Common myeloid progenitor, CD34-positive (primary cell): ENCODE measurements around the gene ACOT13. TPM values are rescaled to one million over a fixed set of nuclear protein-coding genes. Genes with fewer than 3 reads are reported as not detected.
A peak's percentile ranks its signal among the peaks of the same experiment; 100 is the strongest.

ENCODE experiments used
- CTCF ChIA-PET: fragments of 350-600 bp; sonication (Branson Sonifier 250); formaldehyde crosslinking; loops from one replicate; lab custom pipeline; 2021; ENCODE audit warnings: antibody characterized with exemption; lab: Charles Lee
- POLR2A ChIA-PET: fragments of 350-600 bp; sonication (Branson Sonifier 250); formaldehyde crosslinking; loops from one replicate; lab custom pipeline; 2021; ENCODE audit warnings: antibody characterized with exemption; lab: Charles Lee
- DNase-seq, 3 donors: peaks; one replicate each; pipeline versions ENCODE4 v3.0.0 to v3.0.0-alpha.2; 2013
- H3K27ac ChIP-seq, 2 experiments: 1 replicate in 1 of 2; 2 replicates in 1 of 2; pipeline ENCODE4 v1.7.0; 2013; ENCODE audit warnings: inconsistent platforms in 2 of 2, low read length in 2 of 2, mild to moderate bottlenecking in 2 of 2, low read depth in 1 of 2, moderate library complexity in 1 of 2; ENCODE audit not compliant: severe bottlenecking in 2 of 2, insufficient read depth in 1 of 2, poor library complexity in 1 of 2
- H3K27me3 ChIP-seq, 5 experiments: replicated peaks in 2 of 5; 1 replicate in 3 of 5; 2 replicates in 2 of 5; pipeline versions ENCODE4 v1.6.1 to v1.7.0; 2013; ENCODE audit warnings: low read length in 4 of 5, mild to moderate bottlenecking in 2 of 5, moderate library complexity in 2 of 5, inconsistent platforms in 1 of 5; ENCODE audit not compliant: insufficient read depth in 5 of 5, control insufficient read depth in 4 of 5
- H3K36me3 ChIP-seq, 4 experiments: 1 replicate in 2 of 4; 2 replicates in 2 of 4; pipeline versions ENCODE4 v1.6.1 to v1.7.0; 2013; ENCODE audit warnings: low read length in 3 of 4, control low read depth in 1 of 4, mild to moderate bottlenecking in 1 of 4; ENCODE audit not compliant: control insufficient read depth in 4 of 4, insufficient read depth in 4 of 4
- H3K4me1 ChIP-seq, 4 experiments: 1 replicate in 3 of 4; 2 replicates in 1 of 4; pipeline versions ENCODE4 v1.6.1 to v1.7.1; 2013; ENCODE audit warnings: low read length in 3 of 4, mild to moderate bottlenecking in 3 of 4, control low read depth in 1 of 4, inconsistent platforms in 1 of 4, moderate library complexity in 1 of 4; ENCODE audit not compliant: control insufficient read depth in 4 of 4, insufficient read depth in 4 of 4; ENCODE audit errors: control extremely low read depth in 1 of 4
- H3K4me3 ChIP-seq, 7 experiments: 1 replicate in 4 of 7; 2 replicates in 3 of 7; pipeline versions ENCODE4 v1.5.1 to v1.7.0; 2013; ENCODE audit warnings: mild to moderate bottlenecking in 7 of 7, low read length in 6 of 7, moderate library complexity in 6 of 7, inconsistent platforms in 2 of 7, low read depth in 2 of 7, control low read depth in 1 of 7; ENCODE audit not compliant: insufficient read depth in 4 of 7, control insufficient read depth in 1 of 7; ENCODE audit errors: extremely low read depth in 1 of 7
- H3K9me3 ChIP-seq, 5 experiments: 1 replicate in 4 of 5; 2 replicates in 1 of 5; pipeline versions ENCODE4 v1.6.1 to v1.7.1; 2013; ENCODE audit warnings: low read length in 4 of 5, mild to moderate bottlenecking in 2 of 5, inconsistent platforms in 1 of 5, low read depth in 1 of 5, moderate library complexity in 1 of 5; ENCODE audit not compliant: control insufficient read depth in 4 of 5, insufficient read depth in 2 of 5; ENCODE audit errors: control extremely low read depth in 1 of 5
- WGBS: methylation state at CpG from one replicate; pipeline ENCODE4 v1.1.5; 2013; ENCODE audit not compliant: insufficient coverage; 5-methylcytosine and 5-hydroxymethylcytosine counted together
- polyA plus RNA-seq: library from polyadenylated mRNA; unstranded; fragments of 120-200 nt; gene quantifications from one replicate; pipeline ENCODE4 v1.2.1, GENCODE V29; 2013

The ACOT13 gene
- polyA plus RNA-seq, result 21.2 TPM

DNA sequence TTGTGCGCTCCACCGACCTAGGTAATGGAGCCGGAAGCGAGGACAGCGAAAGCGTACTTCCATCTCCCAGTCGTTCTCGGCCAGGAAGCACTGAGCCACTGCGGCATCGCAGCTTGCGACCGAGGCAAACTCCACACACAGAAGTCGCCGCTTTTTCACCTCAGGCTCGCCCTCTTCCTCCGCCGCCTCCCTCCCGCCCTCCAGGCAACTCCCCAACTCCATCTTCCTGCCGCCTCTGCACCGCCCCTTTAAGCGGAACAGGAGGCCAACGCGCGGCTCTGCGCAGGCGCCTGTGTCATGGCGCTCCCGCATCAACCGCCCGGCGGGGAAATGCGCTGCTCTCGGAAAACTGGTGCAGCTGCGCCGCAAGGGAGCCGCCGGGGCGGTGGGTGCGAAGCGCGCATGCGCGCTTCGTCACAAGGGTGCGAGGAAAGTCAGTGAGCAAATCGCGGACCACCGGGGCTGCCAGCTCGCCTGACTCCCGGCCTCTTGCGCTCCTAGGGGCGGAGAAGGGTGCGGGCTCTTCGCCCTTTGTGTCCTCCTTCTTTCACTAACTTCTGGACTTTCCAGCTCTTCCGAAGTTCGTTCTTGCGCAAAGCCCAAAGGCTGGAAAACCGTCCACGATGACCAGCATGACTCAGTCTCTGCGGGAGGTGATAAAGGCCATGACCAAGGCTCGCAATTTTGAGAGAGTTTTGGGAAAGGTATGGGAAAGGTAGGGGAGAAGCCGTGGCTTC lies at the start of gene ACOT13, which contains the start of gene TDP2:
ACOT13 (plus strand) TSS at position 437 of the 737 bp plus-strand sequence; CDS start at position 624, 187 bp downstream.
TDP2 (minus strand) TSS at position 259 of the 737 bp plus-strand sequence; CDS start at position 222, 37 bp downstream.
- H3K4me1 ChIP-seq, result peaks cover 11 to 25% (median 18%) of the 10 kb centered on the region in 4 experiments
- POLR2A ChIA-PET, result interaction anchor here (0.7 to 1.3 kb wide), 5 partner anchors 12 to 83 kb away, joined by 3 to 5 read pairs (median 3); partner anchors contain the start of genes C6orf62 and KIAA0319
- no peaks in the 10 kb centered on the region for H3K27me3 ChIP-seq
- H3K4me3 ChIP-seq, result peak within 1 kb of the TSS; percentile 96 to 100 (median 99)
- peak within 1 kb of the TSS; percentile 93 to 96 for H3K27ac ChIP-seq
- CTCF ChIA-PET, result interaction anchor here (0.7 to 3.5 kb wide), 14 partner anchors 12 to 120 kb away, joined by 3 to 29 read pairs (median 4); partner anchors contain the start of gene KIAA0319
- 0% methylated on average over 55 of the region's 62 CpGs for WGBS
- DNase-seq, result peak; percentile 98 to 100 (median 99)
- peaks cover 8 to 23% (median 12%) of the 10 kb centered on the region in 4 experiments for H3K36me3 ChIP-seq
- peaks cover 0 to 10% (median 3%) of the 10 kb centered on the region in 5 experiments for H3K9me3 ChIP-seq

DNA sequence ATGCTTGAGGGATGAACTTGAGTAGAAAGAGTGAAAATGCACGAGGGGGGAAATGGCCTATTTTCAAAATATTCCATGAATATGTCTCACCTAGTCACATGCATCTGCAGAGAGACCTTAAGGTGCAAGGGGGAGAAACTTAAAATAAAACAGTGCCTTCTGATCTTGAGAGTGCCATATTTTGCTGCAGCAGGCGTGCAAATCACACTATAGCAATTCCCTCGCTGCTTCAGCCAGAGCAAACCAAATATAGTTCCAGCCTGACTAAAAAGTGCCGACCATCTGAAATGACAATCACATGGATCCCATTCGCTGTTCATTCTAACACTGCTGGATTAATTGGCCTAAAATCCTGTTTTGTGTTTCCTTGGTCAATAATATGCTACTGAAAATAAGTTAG lies 47.2 kb upstream of the ACOT13 start:
- 100% methylated on average over 2 of the region's 5 CpGs for WGBS
- H3K4me3 ChIP-seq, result no peak overlapping the region
- no peaks in the 10 kb centered on the region for H3K9me3 ChIP-seq
- no peak overlapping the region for H3K27ac ChIP-seq
- no peak for DNase-seq
- ChIA-PET POLR2A (no interaction called here), CTCF (no interaction called here)
- no peaks in the 10 kb centered on the region for H3K4me1 ChIP-seq
- no peaks in the 10 kb centered on the region for H3K36me3 ChIP-seq
- peaks cover 0 to 1% (median 0%) of the 10 kb centered on the region in 5 experiments for H3K27me3 ChIP-seq

DNA sequence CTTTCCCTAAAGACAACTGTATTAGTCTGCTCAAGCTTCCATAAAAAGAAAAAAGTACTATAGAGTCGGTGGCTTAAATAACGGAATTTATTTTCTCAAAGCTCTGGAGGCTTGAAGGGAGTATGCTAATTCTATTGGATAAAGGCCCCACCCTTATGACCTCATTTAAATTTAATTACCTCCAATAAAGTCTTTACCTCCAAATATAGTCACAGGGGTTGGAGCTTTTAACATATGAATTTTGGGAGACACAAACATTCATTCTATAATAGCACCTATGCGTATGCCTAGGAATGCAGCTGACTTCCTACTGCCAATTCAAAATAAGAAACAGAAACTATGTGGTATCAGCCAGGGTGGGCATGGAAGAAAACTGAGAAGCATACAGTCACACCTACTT lies 46.2 kb upstream of the ACOT13 start:
- no peaks in the 10 kb centered on the region for H3K4me1 ChIP-seq
- H3K4me3 ChIP-seq, result no peak overlapping the region
- H3K36me3 ChIP-seq, result no peaks in the 10 kb centered on the region
- no peaks in the 10 kb centered on the region for H3K9me3 ChIP-seq
- H3K27me3 ChIP-seq, result no peaks in the 10 kb centered on the region
- H3K27ac ChIP-seq, result no peak overlapping the region
- DNase-seq, result no peak
- POLR2A ChIA-PET, result no interaction called here
- WGBS, result 100% methylated on average over 1 of the region's 3 CpGs
- CTCF ChIA-PET, result interaction anchor here (0.8 to 1.3 kb wide), 2 partner anchors 16 to 37 kb away, joined by 4 to 7 read pairs; no protein-coding TSS in a partner anchor

DNA sequence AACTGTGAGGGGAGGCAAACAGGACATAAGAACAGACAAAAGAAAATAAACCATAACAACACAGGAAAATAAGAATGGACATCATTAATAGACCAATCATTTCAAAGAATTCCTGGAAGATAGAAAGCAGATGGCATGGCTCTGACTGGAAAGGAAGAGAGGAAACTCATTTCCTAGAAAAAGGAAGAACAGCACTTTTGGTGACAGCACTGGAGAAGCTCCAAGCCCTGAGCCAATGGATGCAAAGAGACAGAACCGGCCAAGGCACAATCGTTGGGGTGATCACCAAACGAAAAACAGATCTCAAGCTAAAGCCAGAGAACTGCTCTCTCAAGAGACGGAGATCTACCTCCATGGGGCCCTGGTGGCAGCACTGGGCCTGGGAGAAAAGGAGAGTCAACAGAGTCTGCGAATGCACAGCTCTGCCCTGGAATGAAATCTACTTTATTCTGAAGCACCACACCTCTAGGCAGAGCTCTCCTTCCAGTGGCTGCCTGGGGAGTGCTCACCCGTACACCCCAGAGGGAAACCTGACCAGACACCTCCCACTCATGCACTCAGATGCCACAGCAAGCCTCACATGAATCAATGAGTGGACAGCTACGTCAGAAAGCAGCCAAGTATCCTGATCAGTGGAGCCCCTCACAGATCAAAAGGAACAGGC lies 45.1 kb upstream of the ACOT13 start:
- H3K27ac ChIP-seq, result no peak overlapping the region
- no peak for DNase-seq
- no peak overlapping the region for H3K4me3 ChIP-seq
- H3K36me3 ChIP-seq, result no peaks in the 10 kb centered on the region
- CTCF ChIA-PET, result no interaction called here
- WGBS, result 94% methylated on average over 4 of the region's 7 CpGs
- H3K27me3 ChIP-seq, result no peaks in the 10 kb centered on the region
- H3K9me3 ChIP-seq, result no peaks in the 10 kb centered on the region
- H3K4me1 ChIP-seq, result no peaks in the 10 kb centered on the region
- POLR2A ChIA-PET, result no interaction called here

DNA sequence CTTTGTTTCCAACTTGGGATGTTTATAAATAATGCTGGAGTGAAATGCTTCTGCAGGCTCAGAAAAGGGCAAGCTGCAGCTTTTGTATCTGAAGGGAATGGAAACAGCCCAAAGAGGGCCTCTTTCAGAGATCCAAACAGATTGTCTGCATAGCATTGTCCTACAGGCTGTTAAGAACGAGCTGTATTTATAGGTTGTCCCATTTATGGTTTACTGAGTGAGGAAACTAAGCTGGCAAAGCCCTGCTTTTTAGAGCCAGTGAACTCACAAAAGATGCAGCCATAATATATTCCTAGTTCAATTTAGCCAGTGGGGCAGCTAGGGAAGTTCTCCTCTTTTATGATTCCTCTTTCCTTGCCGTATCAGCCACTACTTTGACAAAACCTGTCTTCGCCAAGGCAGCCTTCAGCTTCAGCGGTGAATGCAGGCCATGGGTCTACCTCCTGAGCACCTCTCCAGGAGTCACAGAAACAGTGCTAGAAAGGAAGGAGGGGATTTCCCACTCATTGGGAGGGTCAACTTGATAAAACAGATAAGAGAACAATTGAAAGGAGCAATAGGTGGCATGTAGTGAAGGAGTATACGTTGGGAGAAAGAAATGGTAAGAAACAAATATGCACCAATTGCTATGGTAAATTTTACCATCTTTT lies 35.9 kb upstream of the ACOT13 start:
- CTCF ChIA-PET, result interaction anchor here (1.2 to 1.4 kb wide), 2 partner anchors 12 to 48 kb away, joined by 3 to 7 read pairs; no protein-coding TSS in a partner anchor
- POLR2A ChIA-PET, result no interaction called here
- H3K27ac ChIP-seq, result no peak overlapping the region
- no peak overlapping the region for H3K4me3 ChIP-seq
- H3K4me1 ChIP-seq, result no peaks in the 10 kb centered on the region
- H3K27me3 ChIP-seq, result no peaks in the 10 kb centered on the region
- DNase-seq, result no peak
- peaks cover 0 to 3% (median 0%) of the 10 kb centered on the region in 5 experiments for H3K9me3 ChIP-seq
- 91% methylated on average over 3 of the region's 5 CpGs for WGBS
- no peaks in the 10 kb centered on the region for H3K36me3 ChIP-seq

DNA sequence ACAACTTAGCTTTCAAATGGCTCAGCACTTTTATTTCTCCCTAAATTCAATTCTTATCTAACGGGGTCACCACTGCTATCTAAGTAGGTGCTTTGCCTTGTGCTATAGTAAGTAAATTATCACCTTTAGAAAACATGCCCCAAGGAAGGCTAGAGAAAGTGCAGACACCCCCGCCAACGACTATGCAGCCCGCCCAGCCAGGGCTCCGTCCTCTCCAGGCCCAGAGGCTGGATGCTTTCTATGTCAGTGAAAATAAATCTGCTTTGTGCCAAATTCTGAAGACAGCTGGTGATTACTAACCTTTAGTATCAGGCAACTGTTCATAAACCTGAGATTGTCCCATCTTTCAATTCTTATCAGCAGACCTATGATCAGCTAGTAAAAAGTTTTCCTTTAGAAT lies 35.2 kb upstream of the ACOT13 start:
- Histone ChIP-seq H3K36me3 (no peaks in the 10 kb centered on the region), H3K4me3 (no peak overlapping the region), H3K27ac (no peak overlapping the region), H3K9me3 (peaks cover 0 to 3% (median 0%) of the 10 kb centered on the region in 5 experiments), H3K27me3 (no peaks in the 10 kb centered on the region), H3K4me1 (no peaks in the 10 kb centered on the region)
- WGBS, result no CpG with 5 or more reads among the region's 5 CpGs
- POLR2A ChIA-PET, result no interaction called here
- CTCF ChIA-PET, result interaction anchor here (1.2 to 1.5 kb wide), 2 partner anchors 13 to 51 kb away, joined by 3 to 4 read pairs; no protein-coding TSS in a partner anchor
- DNase-seq, result no peak
